Mucosa of descending colon (tissue), 3 donors: ENCODE data around the gene ADPRM. TPM values are rescaled to one million over a fixed set of nuclear protein-coding genes. Genes with fewer than 3 reads are reported as not detected.
"Not testable (repeated sequence)": the region's sequence is repeated elsewhere in the genome, so short reads cannot be mapped to it uniquely, and the experiment has no call there.

Experiments used
- ATAC-seq: fragments of 200-7000 bp; cut with Tn5 transposase; one replicate; pipeline ENCODE4 v1.9.1; 2020; ENCODE audit warnings: mild to moderate bottlenecking, moderate library complexity
- DNase-seq, 3 donors: peaks; one replicate each; pipeline ENCODE4 v3.0.0-alpha.2; 2020
- H3K36me3 ChIP-seq: fragments of 200-600 bp; one replicate; pipeline ENCODE4 v1.8.0; 2021; ENCODE audit warnings: low read depth, mild to moderate bottlenecking
- H3K4me1 ChIP-seq: fragments of 200-600 bp; one replicate; pipeline ENCODE4 v1.8.0; 2021; ENCODE audit warnings: low read depth, mild to moderate bottlenecking
- H3K4me3 ChIP-seq: fragments of 200-600 bp; one replicate; pipeline ENCODE4 v1.8.0; 2021; ENCODE audit warnings: mild to moderate bottlenecking
- H3K9me3 ChIP-seq: fragments of 200-600 bp; one replicate; pipeline ENCODE4 v1.8.0; 2021; ENCODE audit warnings: mild to moderate bottlenecking
- intact Hi-C, 2 donors: fragments of 100-400 bp; cut with DNase I in 1 of 2; cut with micrococcal nuclease in 1 of 2; formaldehyde crosslinking; loops; one replicate each; pipeline versions ENCODE4 v1.11.0 to v1.11.1; 2022; cut with DNase I, micrococcal nuclease
- total RNA-seq, 3 donors: library from RNA; stranded (reverse); fragmentation: NEBNext Ultra II Directional in 2 of 3; extraction: Animal tissue kit (Norgen Biotek cat#: 25700) in 2 of 3; gene quantifications; one replicate each; pipeline versions ENCODE4 v1.2.1 to v1.2.4, GENCODE V29; 2021 to 2023
- TF ChIP-seq, protein P1 (sequence below): fragments of 200-600 bp; IDR thresholded peaks from one replicate; pipeline ENCODE4 v1.8.0; 2022; ENCODE audit warnings: antibody characterized with exemption, mild to moderate bottlenecking
- donor health status: DM: no; HTN: no; CAD: no; lungs with moderate emphysema.
- donor health status: DM: no; HTN: no; CAD: no.
- donor health status: DM: no; HTN: yes; CAD: no.

ADPRM gene
- total RNA-seq, 3 donors from 2014 or later = 6.9 to 8.7 (median 8.5) TPM

GRCh38 chr17:10725262-10725661 is 27.9 kb downstream of the ADPRM start:
- Histone ChIP-seq H3K9me3 (no peaks in the 10 kb centered on the region), H3K4me3 (no peak overlapping the region), H3K4me1 (peaks cover 3% of the 10 kb centered on the region), H3K36me3 (no peaks in the 10 kb centered on the region)
- intact Hi-C loops = no loop called here
- no peak for ATAC-seq
- no peak for DNase-seq
- TF ChIP-seq, protein P1, sequence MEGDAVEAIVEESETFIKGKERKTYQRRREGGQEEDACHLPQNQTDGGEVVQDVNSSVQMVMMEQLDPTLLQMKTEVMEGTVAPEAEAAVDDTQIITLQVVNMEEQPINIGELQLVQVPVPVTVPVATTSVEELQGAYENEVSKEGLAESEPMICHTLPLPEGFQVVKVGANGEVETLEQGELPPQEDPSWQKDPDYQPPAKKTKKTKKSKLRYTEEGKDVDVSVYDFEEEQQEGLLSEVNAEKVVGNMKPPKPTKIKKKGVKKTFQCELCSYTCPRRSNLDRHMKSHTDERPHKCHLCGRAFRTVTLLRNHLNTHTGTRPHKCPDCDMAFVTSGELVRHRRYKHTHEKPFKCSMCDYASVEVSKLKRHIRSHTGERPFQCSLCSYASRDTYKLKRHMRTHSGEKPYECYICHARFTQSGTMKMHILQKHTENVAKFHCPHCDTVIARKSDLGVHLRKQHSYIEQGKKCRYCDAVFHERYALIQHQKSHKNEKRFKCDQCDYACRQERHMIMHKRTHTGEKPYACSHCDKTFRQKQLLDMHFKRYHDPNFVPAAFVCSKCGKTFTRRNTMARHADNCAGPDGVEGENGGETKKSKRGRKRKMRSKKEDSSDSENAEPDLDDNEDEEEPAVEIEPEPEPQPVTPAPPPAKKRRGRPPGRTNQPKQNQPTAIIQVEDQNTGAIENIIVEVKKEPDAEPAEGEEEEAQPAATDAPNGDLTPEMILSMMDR = no peak

GRCh38 chr17:10726196-10726595 is 28.8 kb downstream of the ADPRM start:
- no peak overlapping the region for H3K4me3 ChIP-seq
- no peaks in the 10 kb centered on the region for H3K9me3 ChIP-seq
- intact Hi-C loops = no loop called here
- TF ChIP-seq, protein P1 = no peak
- peaks cover 10% of the 10 kb centered on the region for H3K4me1 ChIP-seq
- DNase-seq (no peak), ATAC-seq (no peak)
- H3K36me3 ChIP-seq = no peaks in the 10 kb centered on the region

- peaks cover 14% of the 10 kb centered on the region for H3K4me1 ChIP-seq
- DNase-seq (no peak), ATAC-seq (no peak)
- no peak overlapping the region for H3K4me3 ChIP-seq
- no peaks in the 10 kb centered on the region for H3K36me3 ChIP-seq
- H3K9me3 ChIP-seq = no peaks in the 10 kb centered on the region
- intact Hi-C loops = no loop called here
- TF ChIP-seq, protein P1 = no peak
These were observed 29.8 kb downstream of the ADPRM start for GRCh38 chr17:10727192-10727591.

DNA sequence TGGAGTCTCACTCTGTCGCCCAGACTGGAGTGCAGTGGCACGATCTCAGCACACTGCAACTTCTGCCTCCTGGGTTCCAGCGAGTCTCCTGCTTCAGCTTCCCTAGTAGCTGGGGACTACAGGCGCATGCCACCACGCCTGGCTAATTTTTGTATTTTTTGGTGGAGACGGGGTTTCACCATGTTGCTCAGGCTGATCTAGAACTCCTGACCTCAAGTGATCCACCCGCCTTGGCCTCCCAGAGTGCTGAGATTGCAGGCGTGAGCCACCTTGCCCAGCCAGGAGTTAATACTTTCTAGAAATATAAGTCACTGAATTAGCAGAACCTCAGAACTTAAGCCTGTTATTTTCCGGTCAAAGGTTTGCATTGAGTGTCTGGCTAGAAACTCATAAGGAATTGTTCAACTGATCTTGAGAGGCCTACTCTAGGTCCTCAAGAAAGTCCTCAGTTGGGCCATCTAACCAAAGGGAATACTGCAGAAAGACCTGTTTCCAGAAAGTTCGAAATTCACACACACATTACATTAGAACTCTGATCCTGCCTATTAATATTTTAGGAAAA is 31.0 kb downstream of the ADPRM start:
- DNase-seq = no peak
- no peak overlapping the region for H3K4me3 ChIP-seq
- intact Hi-C loops = no loop called here

GRCh38 chr17:10729334-10730193 is 32.2 kb downstream of the ADPRM start, which contains the start of gene TMEM220:
Gene TMEM220 (minus strand): TSS chr17:10730023. CDS start chr17:10729851, 172 bp downstream.
- Histone ChIP-seq H3K4me1 (peaks cover 22% of the 10 kb centered on the region), H3K9me3 (no peaks in the 10 kb centered on the region), H3K36me3 (no peaks in the 10 kb centered on the region), H3K4me3 (peak within 1 kb of the TSS; percentile 51)
- intact Hi-C loops = no loop called here
- DNase-seq (peak; percentile 75 to 86 (median 82)), ATAC-seq (peak; percentile 77)
- TF ChIP-seq, protein P1 = no peak

More for the DNA sequence above, 31.0 kb downstream of the ADPRM start:
- no peaks in the 10 kb centered on the region for H3K9me3 ChIP-seq
- TF ChIP-seq, protein P1 = no peak
- H3K36me3 ChIP-seq = no peaks in the 10 kb centered on the region
- ATAC-seq = no peak
- peaks cover 19% of the 10 kb centered on the region for H3K4me1 ChIP-seq

DNA sequence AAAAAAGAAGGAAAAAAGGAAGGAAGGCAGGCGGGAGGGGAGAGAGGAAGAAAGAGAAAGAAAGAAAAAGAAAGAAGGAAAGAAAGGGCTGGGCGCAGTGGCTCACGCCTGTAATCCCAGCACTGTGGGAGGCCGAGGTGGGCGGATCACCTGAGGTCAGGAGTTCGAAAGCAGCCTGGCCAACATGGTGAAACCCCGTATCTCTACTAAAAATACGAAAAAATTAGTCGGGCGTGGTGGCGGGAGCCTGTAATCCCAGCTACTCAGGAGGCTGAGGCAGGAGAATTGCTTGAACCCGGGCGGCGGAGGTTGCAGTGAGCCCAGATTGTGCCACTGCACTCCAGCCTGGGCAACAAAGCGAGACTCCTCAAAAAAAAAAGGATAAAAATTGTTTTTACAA is 32.9 kb downstream of the ADPRM start:
- ATAC-seq = peak; percentile 19
- DNase-seq = peak in 2 of 3 donors; percentile 41 to 59
- H3K9me3 ChIP-seq, H3K36me3 ChIP-seq, intact Hi-C loops: not testable (repeated sequence)
- H3K4me3 ChIP-seq = peak overlapping the region; percentile 51
- peaks cover 18% of the 10 kb centered on the region for H3K4me1 ChIP-seq
